ENCODE measurements around the gene TNIP2.
"Not testable (repeated sequence)": the region's sequence is repeated elsewhere in the genome, so short reads cannot be mapped to it uniquely, and the experiment has no call there.

Gene TNIP2

GRCh38 chr4:2793586-2794485, 37.7 kb upstream of the TNIP2 start:
- no peak for DNase-seq (ENCODE audit: low spot score)

DNA sequence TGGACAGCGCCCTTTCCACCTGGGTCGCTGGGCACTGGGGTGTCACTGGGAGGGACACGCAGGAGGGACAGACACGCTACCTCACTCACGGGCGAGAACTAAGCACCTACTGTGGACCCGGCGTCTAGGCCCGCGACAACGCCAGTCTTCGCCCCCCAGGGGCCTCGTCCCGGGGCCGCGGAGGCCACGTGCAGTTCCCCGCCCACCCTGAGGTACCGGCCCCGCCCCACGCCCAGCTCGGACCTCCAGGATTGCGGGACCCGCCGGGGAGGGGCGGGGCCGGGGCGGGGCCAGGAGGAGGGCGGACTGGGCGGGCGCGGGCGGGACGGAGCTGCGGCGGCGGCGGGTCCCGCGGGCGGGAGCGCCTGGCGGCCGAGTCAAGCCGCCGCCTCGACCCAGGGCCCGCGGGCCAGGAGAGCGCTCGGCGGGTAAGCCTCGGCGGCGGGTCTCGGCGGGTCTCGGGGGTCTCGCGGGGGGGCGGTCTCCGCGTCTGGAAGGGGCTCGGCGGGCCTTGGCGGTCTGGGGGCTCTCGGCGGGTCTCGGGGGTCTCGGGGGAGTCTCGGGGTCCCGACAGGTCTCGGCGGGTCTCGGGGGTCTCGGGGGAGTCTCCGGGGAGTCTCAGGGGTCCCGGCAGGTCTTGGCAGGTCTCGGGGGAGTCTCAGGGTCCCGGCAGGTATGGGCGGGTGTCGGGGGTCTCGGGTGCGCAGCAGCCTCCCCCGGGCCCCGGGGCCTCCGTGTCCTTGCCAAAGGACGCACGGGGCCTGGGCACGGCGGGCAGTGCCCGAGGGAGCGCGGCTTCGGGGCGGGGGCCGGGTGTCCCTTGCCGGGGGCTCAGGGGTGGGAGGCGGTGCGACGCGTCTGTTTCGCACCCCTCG, 36.8 kb upstream of the TNIP2 start, which contains the start of gene SH3BP2:
Gene SH3BP2, plus strand, starts transcription at position 375 of the 875 bp plus-strand sequence. CDS start 27,533 bp downstream, outside the sequence.
- DNase-seq (ENCODE audit: low spot score) = peak; percentile 46

DNA sequence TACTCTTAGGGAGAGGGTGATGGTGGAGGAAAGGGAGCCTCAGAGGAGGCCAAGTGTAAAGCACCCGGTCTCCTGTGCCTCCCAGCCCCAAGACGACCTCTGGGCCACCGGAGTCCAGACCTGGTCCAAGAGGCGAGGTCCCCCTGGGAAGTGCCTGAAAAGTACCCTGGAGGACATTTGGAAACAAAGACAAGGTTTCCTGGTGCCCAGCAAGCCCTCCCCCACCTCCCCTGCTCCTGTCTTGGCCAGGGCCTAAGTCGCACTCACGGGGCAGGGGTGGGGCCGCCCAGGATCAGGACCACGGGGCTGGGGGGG, 36.2 kb upstream of the TNIP2 start:
- no peak for DNase-seq (ENCODE audit: low spot score)

DNA sequence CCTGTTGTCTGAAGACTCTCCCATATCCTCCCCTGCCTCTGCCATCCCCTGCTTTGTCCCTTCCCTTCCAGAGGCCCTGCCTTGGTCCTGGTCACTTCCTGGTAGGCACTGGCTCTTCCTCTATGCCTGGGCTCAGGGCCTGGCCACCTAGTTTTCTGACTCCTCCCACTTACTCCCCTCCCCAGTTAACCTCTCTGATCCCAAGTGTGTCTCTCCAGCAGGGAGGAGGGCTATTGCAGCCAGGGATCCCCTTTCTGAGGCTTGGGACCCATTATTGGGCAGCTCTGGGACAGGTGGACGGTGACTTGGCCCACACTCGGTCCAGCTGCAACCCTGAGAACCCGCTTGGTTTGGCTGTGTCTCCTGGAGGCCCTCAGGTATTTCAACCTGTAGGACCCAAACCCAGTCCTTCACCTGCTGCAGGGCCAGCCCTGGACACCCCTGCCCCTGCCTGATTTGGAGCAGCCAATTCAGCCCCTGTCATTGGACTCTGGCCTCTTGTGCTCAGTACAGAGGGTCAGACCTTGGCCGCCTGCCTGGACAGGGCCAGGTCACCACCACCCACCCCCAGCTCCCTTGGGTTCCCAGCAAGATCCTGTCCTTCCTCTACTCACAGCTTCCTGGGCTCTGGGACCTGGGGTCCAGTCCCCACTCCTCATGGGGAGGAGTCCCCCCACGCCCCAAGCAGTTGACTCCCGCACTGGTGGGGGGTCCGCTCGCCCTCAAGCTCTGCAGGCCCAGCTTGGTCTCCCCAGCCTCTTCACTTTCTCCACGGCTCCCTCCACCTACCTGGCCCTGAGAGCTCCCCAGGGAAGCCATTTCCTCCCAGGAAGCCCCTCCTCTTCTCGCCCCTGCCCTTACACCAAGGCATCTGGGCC, 35.6 kb upstream of the TNIP2 start:
- DNase-seq (ENCODE audit: low spot score) = no peak

- no peak for DNase-seq (ENCODE audit: low spot score)
Measured at GRCh38 chr4:2790583-2791517, 34.7 kb upstream of the TNIP2 start.

GRCh38 chr4:2789793-2790582, 33.9 kb upstream of the TNIP2 start:
- peak; percentile 44 for DNase-seq (ENCODE audit: low spot score)

DNA sequence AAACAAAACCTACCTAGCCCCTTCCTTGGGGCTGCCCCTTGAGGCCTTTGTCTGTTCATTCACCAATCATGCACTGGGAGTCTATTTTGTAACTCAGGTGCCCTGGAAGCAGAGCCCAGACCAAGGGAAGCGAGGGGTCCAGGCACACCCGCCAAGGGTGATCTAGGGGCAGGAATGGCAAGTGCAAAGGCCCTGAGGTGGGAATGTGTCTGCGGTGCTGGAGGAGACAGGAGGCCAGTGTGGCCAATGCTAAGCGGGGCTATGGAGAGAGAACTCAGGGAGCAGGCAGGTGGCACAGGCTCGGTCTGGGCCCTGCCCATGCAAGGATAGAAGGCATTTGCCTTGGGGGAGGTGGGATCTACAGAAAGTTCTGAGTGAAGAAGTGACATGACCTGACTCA, 33.2 kb upstream of the TNIP2 start:
- no peak for DNase-seq (ENCODE audit: low spot score)

DNA sequence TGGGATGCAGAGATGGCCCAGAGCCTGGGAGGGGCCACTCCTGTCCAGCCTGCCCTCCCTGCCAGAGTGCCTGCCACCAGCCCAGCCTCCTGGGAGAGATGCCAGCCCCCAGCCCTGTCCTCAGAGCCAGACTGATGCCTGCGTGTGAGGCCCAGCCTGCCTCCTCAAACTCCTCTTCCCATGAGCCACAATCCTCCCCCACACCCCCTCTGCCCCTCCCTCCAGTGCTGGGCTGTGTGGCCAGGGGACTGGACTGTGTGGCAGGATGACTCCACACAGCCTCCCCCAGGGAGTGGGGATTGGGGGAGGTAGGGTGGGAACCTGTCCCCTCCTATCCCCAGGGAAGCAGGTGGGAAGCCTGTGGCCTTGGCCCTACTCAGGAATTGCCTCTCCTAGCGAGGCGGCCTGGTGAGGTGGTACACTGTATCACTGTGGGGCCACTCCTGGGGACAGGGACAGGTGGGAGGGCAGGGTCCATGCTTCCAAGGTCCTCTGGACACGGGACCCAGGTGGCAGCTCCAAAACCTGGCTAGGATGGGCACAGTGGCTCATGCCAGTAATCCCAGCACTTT, 32.5 kb upstream of the TNIP2 start:
- no peak for DNase-seq (ENCODE audit: low spot score)

GRCh38 chr4:2788101-2788500, 32.0 kb upstream of the TNIP2 start:
- DNase-seq (ENCODE audit: low spot score) = no peak

DNA sequence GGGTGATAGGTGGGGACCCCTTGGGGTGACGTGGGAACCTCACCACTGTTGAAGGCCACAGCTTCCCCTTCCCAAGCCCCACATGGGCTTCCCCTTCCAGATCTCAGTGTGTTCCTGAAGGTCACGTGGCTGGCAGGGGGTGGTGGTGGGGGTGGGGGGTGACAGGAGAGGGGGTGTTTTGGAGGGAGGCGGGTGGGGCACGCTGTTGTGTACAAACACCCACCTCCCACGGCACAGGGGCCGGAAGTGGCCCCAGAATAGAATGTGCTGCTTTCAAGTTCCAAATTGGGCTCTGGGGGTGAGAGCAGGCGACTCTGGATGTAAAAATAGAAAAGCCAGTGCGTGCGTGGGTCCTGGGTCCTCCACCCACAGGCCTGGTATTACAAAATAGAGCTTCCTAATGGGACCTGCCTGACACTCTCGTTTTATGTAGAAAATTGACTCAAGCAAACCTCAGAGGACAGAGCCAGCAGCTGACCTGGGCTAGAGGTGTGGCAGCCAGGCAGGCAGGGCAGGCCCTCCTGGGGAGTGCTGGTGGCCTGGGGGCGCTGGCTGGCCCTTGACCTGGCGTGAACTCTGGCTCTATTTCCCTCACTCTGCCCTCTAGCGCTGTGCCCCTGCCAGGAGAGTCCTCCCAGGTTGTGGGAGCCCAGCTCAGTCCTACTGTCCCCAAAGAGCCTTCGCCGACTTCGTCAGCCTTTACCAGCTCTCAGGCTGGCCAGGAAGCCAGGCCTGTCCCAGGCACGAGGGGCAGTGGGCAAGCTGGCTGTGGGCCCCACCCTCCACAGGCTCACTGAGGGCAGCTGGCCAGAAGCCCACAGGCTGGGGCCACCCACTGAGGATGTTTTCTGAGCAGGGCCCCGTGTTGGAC, 31.3 kb upstream of the TNIP2 start:
- DNase-seq (ENCODE audit: low spot score) = no peak

DNA sequence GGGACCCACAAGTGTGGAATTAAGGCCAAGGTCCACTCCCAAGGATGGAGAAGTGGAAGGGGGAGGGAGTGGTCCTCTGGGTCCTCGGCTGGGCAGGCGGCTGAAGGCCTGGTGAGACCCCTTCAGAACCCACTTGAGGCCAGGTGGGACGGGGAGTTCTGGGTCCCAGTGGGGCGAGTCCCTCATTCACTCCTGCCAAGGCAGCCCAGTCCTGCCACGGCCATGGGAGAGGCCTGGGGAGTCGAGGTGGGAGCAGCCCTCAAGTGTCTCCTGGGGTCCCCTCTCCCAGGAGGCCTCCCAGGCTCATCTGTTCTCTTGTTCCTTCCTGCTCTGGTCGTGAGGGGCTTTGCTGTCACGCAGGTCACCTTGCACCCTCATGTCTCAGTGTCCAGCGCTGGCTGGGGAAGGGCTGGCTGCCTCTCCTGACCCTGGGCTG, 30.7 kb upstream of the TNIP2 start:
- DNase-seq (ENCODE audit: low spot score) = no peak

DNA sequence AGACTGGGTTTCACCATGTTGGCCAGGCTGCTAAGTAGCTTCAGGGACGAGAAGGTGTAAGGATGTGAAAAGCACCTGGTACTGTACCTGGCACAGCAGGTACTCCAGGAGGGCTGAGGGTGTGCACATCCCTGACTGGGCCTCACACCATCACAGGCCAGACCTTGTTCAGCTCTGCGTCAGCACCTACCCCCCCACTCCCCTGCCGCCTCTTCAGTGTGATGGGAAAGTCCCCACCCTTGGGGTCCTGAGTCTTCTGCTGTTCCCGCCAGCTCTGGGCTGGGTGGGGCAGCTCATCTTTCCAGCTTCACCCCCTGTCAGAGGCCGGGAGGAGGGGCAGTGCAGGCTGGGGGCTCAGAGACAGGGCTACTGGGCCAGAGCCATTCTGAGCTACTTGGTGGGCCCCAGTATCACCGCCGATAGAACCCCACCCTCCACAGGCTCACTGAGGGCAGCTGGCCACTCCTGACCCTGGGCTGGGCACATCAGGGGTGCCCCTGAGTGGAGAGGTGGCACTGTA, 30.1 kb upstream of the TNIP2 start:
- no peak for DNase-seq (ENCODE audit: low spot score)

GRCh38 chr4:2785613-2786012, 29.5 kb upstream of the TNIP2 start:
- no peak for DNase-seq (ENCODE audit: low spot score)

DNA sequence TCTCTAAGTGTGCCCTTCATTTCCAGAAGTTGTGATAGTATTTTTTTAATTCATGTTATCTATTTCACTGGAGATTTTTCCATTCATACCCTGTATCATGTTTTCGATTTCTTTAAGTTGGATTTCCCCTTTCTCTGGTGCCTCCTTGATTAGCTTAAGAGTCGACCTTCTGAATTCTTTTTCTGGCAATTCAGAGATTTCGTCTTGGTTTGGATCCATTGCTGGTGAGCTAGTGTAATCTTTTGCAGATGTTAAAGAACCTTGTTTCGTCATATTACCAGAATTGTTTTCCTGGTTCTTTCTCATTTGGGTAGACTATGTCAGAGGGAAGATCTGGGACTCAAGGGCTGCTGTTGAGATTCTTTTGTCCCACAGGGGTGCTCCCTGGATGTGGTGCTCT, 27.7 kb upstream of the TNIP2 start:
- DNase-seq (ENCODE audit: low spot score) = no peak

- no peak for DNase-seq (ENCODE audit: low spot score)
Measured at GRCh38 chr4:2781911-2782310, 25.8 kb upstream of the TNIP2 start.

DNA sequence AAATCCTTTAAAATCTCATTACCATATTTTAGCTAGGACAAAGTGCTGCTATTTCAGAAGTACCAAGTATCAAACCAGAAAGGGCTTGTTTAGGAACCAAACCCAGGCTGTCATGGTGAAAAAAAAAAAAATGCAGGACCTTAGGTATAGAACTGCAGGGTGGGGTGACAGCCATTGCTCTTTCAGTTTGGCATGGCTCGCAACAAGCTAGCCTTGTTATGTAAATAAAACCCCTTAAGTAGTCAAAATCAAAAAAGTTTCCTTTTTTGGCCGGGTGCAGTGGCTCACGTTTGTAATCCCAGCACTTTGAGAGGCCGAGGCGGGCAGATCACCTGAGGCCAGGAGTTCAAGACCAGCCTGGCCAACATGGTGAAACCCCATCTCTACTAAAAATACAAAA, 24.5 kb upstream of the TNIP2 start:
- not testable (repeated sequence) for DNase-seq (ENCODE audit: low spot score)

- no peak for DNase-seq (ENCODE audit: low spot score)
Measured at GRCh38 chr4:2771264-2771663, 15.1 kb upstream of the TNIP2 start.

DNA sequence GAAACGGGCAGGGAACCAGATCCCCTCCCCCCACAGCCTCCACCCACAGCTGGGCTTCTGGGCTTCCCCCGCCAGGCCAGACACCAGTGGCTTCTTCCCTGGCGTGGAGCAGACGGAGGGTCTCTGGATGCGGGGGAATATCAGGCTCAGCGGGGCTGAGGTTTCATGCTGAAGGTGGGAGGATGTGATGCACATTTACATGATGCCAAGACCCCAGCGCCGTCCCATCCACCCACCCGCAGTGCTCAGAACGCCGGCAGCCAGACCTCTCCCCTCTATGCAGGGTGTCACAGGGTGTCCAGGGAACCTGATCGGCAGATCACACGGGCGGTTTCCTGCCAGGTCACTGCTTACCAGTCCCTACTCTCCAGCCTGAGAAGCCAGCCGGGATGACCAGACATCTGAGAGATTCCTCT, 12.8 kb upstream of the TNIP2 start:
- DNase-seq (ENCODE audit: low spot score) = no peak

All from SK-N-DZ (cell line).